H9 (cell line): Measurements from ENCODE around the gene ST6GALNAC3. TPM values are rescaled to one million over a fixed set of nuclear protein-coding genes. Genes with fewer than 3 reads are reported as not detected.

ENCODE experiments used
- DNase-seq: peaks from one replicate; pipeline ENCODE4 v3.0.0-alpha.2; 2017
- H2AFZ ChIP-seq: one replicate; pipeline ENCODE4 v1.6.1; 2013; ENCODE audit warnings: mild to moderate bottlenecking, low read length, control low read depth, moderate library complexity
- H2AK5ac ChIP-seq: 2 replicates; pipeline ENCODE4 v1.6.1; 2013; ENCODE audit warnings: low read length, control low read depth, mixed read lengths; ENCODE audit not compliant: insufficient read length
- H2BK120ac ChIP-seq: one replicate; pipeline ENCODE4 v1.6.1; 2013; ENCODE audit warnings: low read depth, mild to moderate bottlenecking, low read length, control low read depth, inconsistent platforms; ENCODE audit not compliant: poor library complexity, severe bottlenecking
- H2BK12ac ChIP-seq: 2 replicates; pipeline ENCODE4 v1.6.1; 2013; ENCODE audit warnings: low read length, control low read depth, mixed read lengths, low read depth; ENCODE audit not compliant: insufficient read length
- H2BK15ac ChIP-seq: 2 replicates; pipeline ENCODE4 v1.6.1; 2013; ENCODE audit warnings: low read depth, low read length, control low read depth
- H2BK20ac ChIP-seq: one replicate; pipeline ENCODE4 v1.6.1; 2013; ENCODE audit warnings: low read depth, mild to moderate bottlenecking, low read length, control low read depth, inconsistent platforms; ENCODE audit not compliant: poor library complexity, severe bottlenecking
- H2BK5ac ChIP-seq: 2 replicates; pipeline ENCODE4 v1.6.1; 2013; ENCODE audit warnings: low read length, control low read depth, mixed read lengths; ENCODE audit not compliant: insufficient read length
- H3K14ac ChIP-seq: 2 replicates; pipeline ENCODE4 v1.6.1; 2013; ENCODE audit warnings: low read length, control low read depth; ENCODE audit not compliant: insufficient read depth
- H3K18ac ChIP-seq: 2 replicates; pipeline ENCODE4 v1.6.1; 2013; ENCODE audit warnings: low read depth, mild to moderate bottlenecking, mixed read lengths, low read length, control low read depth; ENCODE audit not compliant: insufficient read length
- H3K23ac ChIP-seq: 2 replicates; pipeline ENCODE4 v1.6.1; 2013; ENCODE audit warnings: low read length, control low read depth, mixed read lengths, low read depth; ENCODE audit not compliant: insufficient read length
- H3K23me2 ChIP-seq: 2 replicates; pipeline ENCODE4 v1.6.1; 2013; ENCODE audit warnings: low read depth, mild to moderate bottlenecking, mixed read lengths, low read length, control low read depth; ENCODE audit not compliant: insufficient read length, poor library complexity, severe bottlenecking
- H3K27ac ChIP-seq: 2 replicates; pipeline ENCODE4 v1.5.1; 2013; ENCODE audit warnings: low read length, control low read depth, mixed read lengths, low read depth; ENCODE audit not compliant: insufficient read length
- H3K27me3 ChIP-seq: 2 replicates; pipeline ENCODE4 v1.6.1; 2013; ENCODE audit warnings: low read length, control low read depth, inconsistent platforms; ENCODE audit not compliant: insufficient read depth
- H3K4ac ChIP-seq: 2 replicates; pipeline ENCODE4 v1.6.1; 2013; ENCODE audit warnings: low read depth, mild to moderate bottlenecking, control low read depth, inconsistent platforms, low read length, moderate library complexity
- H3K4me1 ChIP-seq: 2 replicates; pipeline ENCODE4 v1.6.1; 2013; ENCODE audit warnings: low read length, control low read depth, inconsistent platforms; ENCODE audit not compliant: insufficient read depth
- H3K4me2 ChIP-seq: 2 replicates; pipeline ENCODE4 v1.6.1; 2013; ENCODE audit warnings: low read length, control low read depth, mixed read lengths; ENCODE audit not compliant: insufficient read length, insufficient read depth
- H3K56ac ChIP-seq: 2 replicates; pipeline ENCODE4 v1.6.1; 2013; ENCODE audit warnings: low read depth, mild to moderate bottlenecking, mixed read lengths, low read length, control low read depth; ENCODE audit not compliant: insufficient read length
- H3K79me1 ChIP-seq: 2 replicates; pipeline ENCODE4 v1.6.1; 2013; ENCODE audit warnings: low read depth, mild to moderate bottlenecking, moderate library complexity, low read length, control low read depth, inconsistent platforms; ENCODE audit not compliant: insufficient read depth, poor library complexity, severe bottlenecking
- H3K79me2 ChIP-seq: 2 replicates; pipeline ENCODE4 v1.6.1; 2013; ENCODE audit warnings: low read length, control low read depth, inconsistent platforms; ENCODE audit not compliant: insufficient read depth
- H3K9ac ChIP-seq: 2 replicates; pipeline ENCODE4 v1.6.1; 2013; ENCODE audit warnings: low read length, control low read depth, mixed read lengths; ENCODE audit not compliant: insufficient read length; ENCODE audit errors: extremely low read depth
- H3K9me3 ChIP-seq: one replicate; pipeline ENCODE4 v1.6.1; 2013; ENCODE audit warnings: low read depth, low read length, inconsistent platforms; ENCODE audit not compliant: control insufficient read depth
- H3T11ph ChIP-seq: one replicate; pipeline ENCODE4 v1.6.1; 2013; ENCODE audit warnings: mild to moderate bottlenecking, low read length, control low read depth, inconsistent platforms
- H4K20me1 ChIP-seq: one replicate; pipeline ENCODE4 v1.6.1; 2013; ENCODE audit not compliant: control insufficient read depth, insufficient read length, insufficient read depth
- H4K5ac ChIP-seq: 2 replicates; pipeline ENCODE4 v1.6.1; 2013; ENCODE audit warnings: low read depth, mild to moderate bottlenecking, mixed read lengths, low read length, control low read depth; ENCODE audit not compliant: insufficient read length
- H4K8ac ChIP-seq: replicated peaks from 2 replicates; pipeline ENCODE4 v1.6.1; 2013; ENCODE audit warnings: low read length, control low read depth, mixed read lengths, low read depth; ENCODE audit not compliant: insufficient read length
- H4K91ac ChIP-seq: 2 replicates; pipeline ENCODE4 v1.6.1; 2013; ENCODE audit warnings: low read depth, mild to moderate bottlenecking, moderate library complexity, mixed read lengths, low read length, control low read depth; ENCODE audit not compliant: insufficient read length
- H3K27ac Mint-ChIP-seq, 3 experiments: 2 replicates in 2 of 3; 3 replicates in 1 of 3; pipeline ENCODE4 v1.8.0; 2020 to 2021; ENCODE audit warnings: mixed read lengths in 3 of 3, mild to moderate bottlenecking in 1 of 3, moderate library complexity in 1 of 3
- H3K27me3 Mint-ChIP-seq: 2 replicates; pipeline ENCODE4 v1.8.0; 2021; ENCODE audit warnings: low read depth, mild to moderate bottlenecking, moderate library complexity, mixed read lengths
- H3K36me3 Mint-ChIP-seq, 3 experiments: 2 replicates in 2 of 3; 3 replicates in 1 of 3; pipeline ENCODE4 v1.8.0; 2020 to 2021; ENCODE audit warnings: low read depth in 3 of 3, mixed read lengths in 3 of 3; ENCODE audit not compliant: insufficient read depth in 1 of 3
- H3K4me1 Mint-ChIP-seq, 2 experiments: 2 replicates each; pipeline ENCODE4 v1.8.0; 2020; ENCODE audit warnings: mixed read lengths in 2 of 2
- H3K4me3 Mint-ChIP-seq, 2 experiments: 2 replicates in 1 of 2; 3 replicates in 1 of 2; pipeline ENCODE4 v1.8.0; 2020 to 2021; ENCODE audit warnings: mild to moderate bottlenecking in 2 of 2, mixed read lengths in 2 of 2, moderate library complexity in 1 of 2
- H3K9me3 Mint-ChIP-seq, 2 experiments: 2 replicates in 1 of 2; 3 replicates in 1 of 2; pipeline ENCODE4 v1.8.0; 2020; ENCODE audit warnings: mild to moderate bottlenecking in 2 of 2, mixed read lengths in 2 of 2, moderate library complexity in 1 of 2
- total RNA-seq: library from RNA; stranded (reverse); gene quantifications from 2 replicates; pipeline ENCODE4 v1.2.1, GENCODE V29; 2021
- TF ChIP-seq, protein P1 (sequence below): fragments of 200-600 bp; sonication (generic); conservative IDR thresholded peaks from 3 replicates; pipeline ENCODE4 v1.8.0; 2021; ENCODE audit warnings: antibody characterized with exemption, mild to moderate bottlenecking

ST6GALNAC3 gene
- total RNA-seq, 1 experiment from 2014 or later = 11.2 TPM

DNA sequence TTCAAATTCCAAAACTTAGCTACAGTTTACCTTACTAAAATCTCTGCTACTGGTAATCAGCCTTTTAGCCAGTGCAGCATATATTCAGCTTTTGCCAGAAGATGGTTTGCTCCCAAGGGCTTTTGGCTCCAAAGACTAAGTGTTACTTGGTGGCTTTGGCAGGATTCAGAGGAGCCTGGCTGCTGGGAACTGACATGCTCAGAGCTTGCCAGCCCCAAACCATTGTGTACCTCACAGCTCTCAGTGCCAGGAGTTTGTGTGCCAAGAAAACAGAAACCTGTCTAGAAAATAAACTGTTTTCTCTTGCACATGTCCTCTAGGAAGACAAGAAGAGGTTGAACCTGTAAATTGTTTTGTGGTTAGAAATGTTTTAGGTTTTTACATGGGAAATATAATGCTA, 315.9 kb downstream of the ST6GALNAC3 start:
- Histone ChIP-seq H4K8ac (no peak overlapping the region), H3K56ac (no peak overlapping the region), H3K79me1 (no peaks in the 10 kb centered on the region), H3K23ac (no peak overlapping the region), H3K4me1 (no peaks in the 10 kb centered on the region), H4K5ac (no peak overlapping the region), H2AFZ (no peak overlapping the region), H3K23me2 (no peaks in the 10 kb centered on the region), H2BK120ac (no peak overlapping the region), H2BK15ac (no peak overlapping the region), H3K14ac (no peak overlapping the region), H2BK12ac (no peak overlapping the region), H2BK5ac (no peak overlapping the region), H4K20me1 (no peaks in the 10 kb centered on the region), H3K27me3 (no peaks in the 10 kb centered on the region), H3K18ac (no peak overlapping the region), H3K27ac (no peak overlapping the region), H4K91ac (no peak overlapping the region), H2BK20ac (no peak overlapping the region), H3K9me3 (no peaks in the 10 kb centered on the region), H3K9ac (no peak overlapping the region), H3K4ac (no peak overlapping the region), H2AK5ac (no peak overlapping the region), H3K4me2 (no peak overlapping the region), H3K79me2 (no peaks in the 10 kb centered on the region), H3T11ph (no peak overlapping the region)
- Mint-ChIP-seq H3K4me1 (peaks cover 5 to 6% of the 10 kb centered on the region in 2 experiments), H3K36me3 (no peaks in the 10 kb centered on the region; a peak in 1 of 7 replicates), H3K9me3 (no peaks in the 10 kb centered on the region), H3K4me3 (no peak overlapping the region), H3K27me3 (peaks cover 1% of the 10 kb centered on the region; the same call in 1 of the 2 replicates), H3K27ac (peak overlapping the region in 1 of 3 experiments; percentile 85; a peak in 2 of 7 replicates)
- TF ChIP-seq, protein P1, sequence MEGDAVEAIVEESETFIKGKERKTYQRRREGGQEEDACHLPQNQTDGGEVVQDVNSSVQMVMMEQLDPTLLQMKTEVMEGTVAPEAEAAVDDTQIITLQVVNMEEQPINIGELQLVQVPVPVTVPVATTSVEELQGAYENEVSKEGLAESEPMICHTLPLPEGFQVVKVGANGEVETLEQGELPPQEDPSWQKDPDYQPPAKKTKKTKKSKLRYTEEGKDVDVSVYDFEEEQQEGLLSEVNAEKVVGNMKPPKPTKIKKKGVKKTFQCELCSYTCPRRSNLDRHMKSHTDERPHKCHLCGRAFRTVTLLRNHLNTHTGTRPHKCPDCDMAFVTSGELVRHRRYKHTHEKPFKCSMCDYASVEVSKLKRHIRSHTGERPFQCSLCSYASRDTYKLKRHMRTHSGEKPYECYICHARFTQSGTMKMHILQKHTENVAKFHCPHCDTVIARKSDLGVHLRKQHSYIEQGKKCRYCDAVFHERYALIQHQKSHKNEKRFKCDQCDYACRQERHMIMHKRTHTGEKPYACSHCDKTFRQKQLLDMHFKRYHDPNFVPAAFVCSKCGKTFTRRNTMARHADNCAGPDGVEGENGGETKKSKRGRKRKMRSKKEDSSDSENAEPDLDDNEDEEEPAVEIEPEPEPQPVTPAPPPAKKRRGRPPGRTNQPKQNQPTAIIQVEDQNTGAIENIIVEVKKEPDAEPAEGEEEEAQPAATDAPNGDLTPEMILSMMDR = no peak
- no peak for DNase-seq
